Activated naive CD4-positive, alpha-beta T cell treated with anti-CD3 and anti-CD28 coated beads, Interleukin-2, amount 50 U/mL, for 24 hours (primary cell): ENCODE measurements around the gene TINAGL1.

Source experiments
- H3K27ac Mint-ChIP-seq: one replicate; pipeline ENCODE4 v1.8.0; 2021; ENCODE audit warnings: mild to moderate bottlenecking, mixed read lengths
- H3K27me3 Mint-ChIP-seq: one replicate; pipeline ENCODE4 v1.8.0; 2021; ENCODE audit warnings: mixed read lengths
- H3K36me3 Mint-ChIP-seq: one replicate; pipeline ENCODE4 v1.8.0; 2021; ENCODE audit warnings: mixed read lengths
- H3K4me1 Mint-ChIP-seq: one replicate; pipeline ENCODE4 v1.8.0; 2021; ENCODE audit warnings: mixed read lengths
- H3K4me3 Mint-ChIP-seq: one replicate; pipeline ENCODE4 v1.8.0; 2021; ENCODE audit warnings: mild to moderate bottlenecking, mixed read lengths
- H3K9me3 Mint-ChIP-seq: one replicate; pipeline ENCODE4 v1.8.0; 2021; ENCODE audit warnings: mixed read lengths

Gene TINAGL1

GRCh38 chr1:31624309-31624708, 48.0 kb downstream of the TINAGL1 start:
- H3K4me3 Mint-ChIP-seq = no peak overlapping the region
- no peak overlapping the region for H3K27ac Mint-ChIP-seq
- peaks cover 7% of the 10 kb centered on the region for H3K36me3 Mint-ChIP-seq
- H3K4me1 Mint-ChIP-seq = no peaks in the 10 kb centered on the region
- H3K27me3 Mint-ChIP-seq = no peaks in the 10 kb centered on the region
- H3K9me3 Mint-ChIP-seq = no peaks in the 10 kb centered on the region

- Mint-ChIP-seq H3K4me1 (no peaks in the 10 kb centered on the region), H3K27me3 (no peaks in the 10 kb centered on the region), H3K27ac (peak overlapping the region; percentile 74), H3K4me3 (no peak overlapping the region), H3K9me3 (no peaks in the 10 kb centered on the region), H3K36me3 (peaks cover 9% of the 10 kb centered on the region)
These were observed 48.6 kb downstream of the TINAGL1 start for GRCh38 chr1:31624731-31625514.

- no peaks in the 10 kb centered on the region for H3K9me3 Mint-ChIP-seq
- H3K36me3 Mint-ChIP-seq = peaks cover 11% of the 10 kb centered on the region
- no peak overlapping the region for H3K4me3 Mint-ChIP-seq
- H3K27me3 Mint-ChIP-seq = no peaks in the 10 kb centered on the region
- no peaks in the 10 kb centered on the region for H3K4me1 Mint-ChIP-seq
- H3K27ac Mint-ChIP-seq = no peak overlapping the region
These were observed 49.4 kb downstream of the TINAGL1 start for GRCh38 chr1:31625561-31626222.

- H3K27me3 Mint-ChIP-seq = no peaks in the 10 kb centered on the region
- peaks cover 9% of the 10 kb centered on the region for H3K36me3 Mint-ChIP-seq
- no peak overlapping the region for H3K4me3 Mint-ChIP-seq
- no peaks in the 10 kb centered on the region for H3K4me1 Mint-ChIP-seq
- H3K27ac Mint-ChIP-seq = no peak overlapping the region
- H3K9me3 Mint-ChIP-seq = no peaks in the 10 kb centered on the region
These were observed 50.2 kb downstream of the TINAGL1 start for GRCh38 chr1:31626223-31627207.

- no peak overlapping the region for H3K27ac Mint-ChIP-seq
- no peaks in the 10 kb centered on the region for H3K27me3 Mint-ChIP-seq
- no peaks in the 10 kb centered on the region for H3K9me3 Mint-ChIP-seq
- H3K36me3 Mint-ChIP-seq = peaks cover 9% of the 10 kb centered on the region
- H3K4me3 Mint-ChIP-seq = no peak overlapping the region
- H3K4me1 Mint-ChIP-seq = no peaks in the 10 kb centered on the region
These were observed 51.1 kb downstream of the TINAGL1 start for GRCh38 chr1:31627301-31627929.

GRCh38 chr1:31627930-31628559, 51.7 kb downstream of the TINAGL1 start:
- peaks cover 9% of the 10 kb centered on the region for H3K36me3 Mint-ChIP-seq
- no peak overlapping the region for H3K27ac Mint-ChIP-seq
- H3K4me1 Mint-ChIP-seq = no peaks in the 10 kb centered on the region
- H3K9me3 Mint-ChIP-seq = no peaks in the 10 kb centered on the region
- H3K27me3 Mint-ChIP-seq = no peaks in the 10 kb centered on the region
- H3K4me3 Mint-ChIP-seq = no peak overlapping the region

GRCh38 chr1:31628931-31629556, 52.7 kb downstream of the TINAGL1 start:
- Mint-ChIP-seq H3K36me3 (peaks cover 6% of the 10 kb centered on the region), H3K27me3 (no peaks in the 10 kb centered on the region), H3K27ac (no peak overlapping the region), H3K4me3 (no peak overlapping the region), H3K4me1 (no peaks in the 10 kb centered on the region), H3K9me3 (no peaks in the 10 kb centered on the region)

GRCh38 chr1:31632649-31633048, 56.3 kb downstream of the TINAGL1 start:
- Mint-ChIP-seq H3K4me1 (peaks cover 4% of the 10 kb centered on the region), H3K27ac (no peak overlapping the region), H3K36me3 (peaks cover 3% of the 10 kb centered on the region), H3K27me3 (no peaks in the 10 kb centered on the region), H3K9me3 (no peaks in the 10 kb centered on the region), H3K4me3 (no peak overlapping the region)

GRCh38 chr1:31633117-31633516, 56.8 kb downstream of the TINAGL1 start:
- no peak overlapping the region for H3K27ac Mint-ChIP-seq
- no peaks in the 10 kb centered on the region for H3K9me3 Mint-ChIP-seq
- H3K27me3 Mint-ChIP-seq = no peaks in the 10 kb centered on the region
- H3K4me1 Mint-ChIP-seq = peaks cover 4% of the 10 kb centered on the region
- H3K4me3 Mint-ChIP-seq = no peak overlapping the region
- H3K36me3 Mint-ChIP-seq = peaks cover 3% of the 10 kb centered on the region
